ENCODE results near the gene XYLT1. TPM values are rescaled to one million over a fixed set of nuclear protein-coding genes. Genes with fewer than 3 reads are reported as not detected.

Gene XYLT1
- total and polyA plus RNA-seq, 10 of the 15 experiments (the other 5 are each of a cell fraction or from before 2014, with no cell fraction given) = 0.88 to 14.8 (median 5.8) TPM

DNA sequence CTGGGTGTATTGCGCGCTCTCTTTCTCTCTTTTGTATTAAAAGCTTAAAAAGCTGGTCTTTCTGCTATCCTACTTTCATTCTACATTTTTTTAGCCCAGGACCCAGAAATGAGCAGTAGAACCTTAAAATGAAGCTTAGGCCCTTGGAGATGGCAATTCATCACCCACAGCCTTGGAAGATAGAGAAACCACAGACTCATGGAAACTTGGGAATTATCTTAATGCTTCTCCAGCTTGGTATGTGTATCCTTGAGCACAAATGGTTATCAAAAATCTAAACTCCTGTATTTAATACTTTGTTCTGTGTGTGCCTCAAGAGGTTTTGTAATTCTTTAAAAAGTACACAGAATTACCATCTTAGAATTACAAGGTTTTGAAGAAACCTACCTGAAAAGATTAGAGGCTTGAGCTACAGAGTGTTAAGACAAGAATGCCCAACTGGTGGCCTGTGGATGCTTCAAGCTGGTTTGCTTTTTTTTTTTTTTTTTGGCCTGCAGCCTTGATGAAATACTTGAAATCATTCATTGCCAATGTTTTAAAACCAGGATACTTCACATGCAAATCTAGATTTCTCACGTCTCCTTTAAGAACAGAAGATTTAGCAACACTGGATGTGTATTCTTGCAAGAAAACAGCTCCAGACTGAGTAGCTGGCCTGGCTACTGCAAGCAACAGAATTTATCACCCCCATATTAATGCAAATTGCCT lies 105.0 kb downstream of the XYLT1 start (continued):
- TF ChIP-seq, protein P1, sequence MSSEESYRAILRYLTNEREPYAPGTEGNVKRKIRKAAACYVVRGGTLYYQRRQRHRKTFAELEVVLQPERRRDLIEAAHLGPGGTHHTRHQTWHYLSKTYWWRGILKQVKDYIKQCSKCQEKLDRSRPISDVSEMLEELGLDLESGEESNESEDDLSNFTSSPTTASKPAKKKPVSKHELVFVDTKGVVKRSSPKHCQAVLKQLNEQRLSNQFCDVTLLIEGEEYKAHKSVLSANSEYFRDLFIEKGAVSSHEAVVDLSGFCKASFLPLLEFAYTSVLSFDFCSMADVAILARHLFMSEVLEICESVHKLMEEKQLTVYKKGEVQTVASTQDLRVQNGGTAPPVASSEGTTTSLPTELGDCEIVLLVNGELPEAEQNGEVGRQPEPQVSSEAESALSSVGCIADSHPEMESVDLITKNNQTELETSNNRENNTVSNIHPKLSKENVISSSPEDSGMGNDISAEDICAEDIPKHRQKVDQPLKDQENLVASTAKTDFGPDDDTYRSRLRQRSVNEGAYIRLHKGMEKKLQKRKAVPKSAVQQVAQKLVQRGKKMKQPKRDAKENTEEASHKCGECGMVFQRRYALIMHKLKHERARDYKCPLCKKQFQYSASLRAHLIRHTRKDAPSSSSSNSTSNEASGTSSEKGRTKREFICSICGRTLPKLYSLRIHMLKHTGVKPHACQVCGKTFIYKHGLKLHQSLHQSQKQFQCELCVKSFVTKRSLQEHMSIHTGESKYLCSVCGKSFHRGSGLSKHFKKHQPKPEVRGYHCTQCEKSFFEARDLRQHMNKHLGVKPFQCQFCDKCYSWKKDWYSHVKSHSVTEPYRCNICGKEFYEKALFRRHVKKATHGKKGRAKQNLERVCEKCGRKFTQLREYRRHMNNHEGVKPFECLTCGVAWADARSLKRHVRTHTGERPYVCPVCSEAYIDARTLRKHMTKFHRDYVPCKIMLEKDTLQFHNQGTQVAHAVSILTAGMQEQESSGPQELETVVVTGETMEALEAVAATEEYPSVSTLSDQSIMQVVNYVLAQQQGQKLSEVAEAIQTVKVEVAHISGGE (CRISPR knock-in tag; IDR thresholded peaks at IDR 0.05) = no peak
- TF ChIP-seq, protein P2, sequence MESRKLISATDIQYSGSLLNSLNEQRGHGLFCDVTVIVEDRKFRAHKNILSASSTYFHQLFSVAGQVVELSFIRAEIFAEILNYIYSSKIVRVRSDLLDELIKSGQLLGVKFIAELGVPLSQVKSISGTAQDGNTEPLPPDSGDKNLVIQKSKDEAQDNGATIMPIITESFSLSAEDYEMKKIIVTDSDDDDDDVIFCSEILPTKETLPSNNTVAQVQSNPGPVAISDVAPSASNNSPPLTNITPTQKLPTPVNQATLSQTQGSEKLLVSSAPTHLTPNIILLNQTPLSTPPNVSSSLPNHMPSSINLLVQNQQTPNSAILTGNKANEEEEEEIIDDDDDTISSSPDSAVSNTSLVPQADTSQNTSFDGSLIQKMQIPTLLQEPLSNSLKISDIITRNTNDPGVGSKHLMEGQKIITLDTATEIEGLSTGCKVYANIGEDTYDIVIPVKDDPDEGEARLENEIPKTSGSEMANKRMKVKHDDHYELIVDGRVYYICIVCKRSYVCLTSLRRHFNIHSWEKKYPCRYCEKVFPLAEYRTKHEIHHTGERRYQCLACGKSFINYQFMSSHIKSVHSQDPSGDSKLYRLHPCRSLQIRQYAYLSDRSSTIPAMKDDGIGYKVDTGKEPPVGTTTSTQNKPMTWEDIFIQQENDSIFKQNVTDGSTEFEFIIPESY (IDR thresholded peaks at IDR 0.05) = no peak

DNA sequence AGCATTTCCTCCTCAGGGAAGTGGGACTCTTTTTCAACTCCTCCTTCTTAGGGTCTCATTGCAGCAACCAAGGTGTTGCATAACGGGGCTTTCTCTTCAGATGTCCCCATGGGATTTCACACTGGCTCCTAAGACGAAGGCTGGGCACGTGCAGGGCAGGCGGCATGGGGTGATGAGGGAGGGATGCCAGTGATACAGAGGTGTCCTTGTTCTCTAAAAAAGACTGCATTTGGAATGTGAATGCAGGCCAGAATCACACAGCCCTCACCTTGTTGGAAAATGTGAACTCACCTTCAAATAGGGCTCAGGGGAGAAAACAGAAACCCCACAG lies 105.6 kb downstream of the XYLT1 start:
- in situ Hi-C loops (cut with MboI) (no loop called here), intact Hi-C loops (cut with micrococcal nuclease; ENCODE audit: unreplicated experiment) (loop anchor here (5.0 kb wide), 2 partner anchors 37 to 102 kb away; no protein-coding TSS in a partner anchor)
- H3K4me1 ChIP-seq (ENCODE audit: control insufficient read depth, insufficient read depth, low read length) = peaks cover 42% of the 10 kb centered on the region
- H3K79me2 ChIP-seq (ENCODE audit: control insufficient read depth, insufficient read depth, low read length) = no peaks in the 10 kb centered on the region
- H3K9ac ChIP-seq (ENCODE audit: control insufficient read depth, insufficient read depth, low read length) = no peak overlapping the region
- no peaks in the 10 kb centered on the region for H4K20me1 ChIP-seq (ENCODE audit: control insufficient read depth, insufficient read depth)
- H3K27ac ChIP-seq (ENCODE audit: control insufficient read depth, insufficient read depth) = no peak overlapping the region
- ChIA-PET CTCF (interaction anchor here (0.6 to 0.9 kb wide), 2 partner anchors 20 to 104 kb away, joined by 3 to 4 read pairs; no protein-coding TSS in a partner anchor), POLR2A (interaction anchor here (0.6 to 3.3 kb wide), 5 partner anchors 9 to 130 kb away, joined by 3 to 17 read pairs (median 5); no protein-coding TSS in a partner anchor), RAD21 (ENCODE audit: unreplicated experiment) (interaction anchor here (1.0 to 1.9 kb wide), 5 partner anchors 18 to 64 kb away, joined by 3 to 15 read pairs (median 5); no protein-coding TSS in a partner anchor), SMC1A (ENCODE audit: uncharacterized antibody, unreplicated experiment) (interaction anchor here (0.9 to 22.0 kb wide), 8 partner anchors 10 to 63 kb away, joined by 3 to 303 read pairs (median 10); no protein-coding TSS in a partner anchor)
- DNase-seq (ENCODE audit: low read depth, low spot score) (no peak), FAIRE-seq (no peak), ATAC-seq (no peak)
- WGBS (ENCODE audit: insufficient coverage, insufficient replicate concordance, low lambda C conversion rate, missing lambda C conversion rate) = 40% methylated on average over 4 of the region's 4 CpGs
- H3K27me3 ChIP-seq (replicated peaks in 1 of 2; ENCODE audit: control insufficient read depth in 2 of 2, insufficient read depth in 2 of 2, low read length in 1 of 2) = no peaks in the 10 kb centered on the region
- H2AFZ ChIP-seq (ENCODE audit: control insufficient read depth, low read depth, low read length) = no peak overlapping the region
- H3K9me3 ChIP-seq (replicated peaks; ENCODE audit: control insufficient read depth, insufficient read depth, low read length) = no peaks in the 10 kb centered on the region
- H3K36me3 ChIP-seq (ENCODE audit: control insufficient read depth in 2 of 2, insufficient read depth in 2 of 2, low read length in 1 of 2) = no peaks in the 10 kb centered on the region
- TF ChIP-seq ZNF207 (IDR thresholded peaks at IDR 0.05; ENCODE audit: borderline replicate concordance) (no peak), HDAC6 (IDR thresholded peaks at IDR 0.05; ENCODE audit: unreplicated experiment) (no peak), CBX3 (IDR thresholded peaks at IDR 0.05; ENCODE audit: borderline replicate concordance, low read depth) (no peak), KDM1A (IDR thresholded peaks at IDR 0.05; ENCODE audit: borderline replicate concordance) (no peak), PML (IDR thresholded peaks at IDR 0.05; ENCODE audit: low read length) (no peak)
- H3K4me2 ChIP-seq (ENCODE audit: control insufficient read depth, insufficient read depth) = no peak overlapping the region
- BruUV-seq (replicated peaks) = no TSS peak
- no peak overlapping the region for H3K4me3 ChIP-seq

Measured in GM12878 (cell line).